Measurements from ENCODE around the gene HCAR2. TPM values are rescaled to one million over a fixed set of nuclear protein-coding genes. Genes with fewer than 3 reads are reported as not detected.

HCAR2 gene
- total and polyA plus RNA-seq, 2 of the 13 experiments (the other 11 are each of a cell fraction or from before 2014, with no cell fraction given): 0.09 to 5.6 TPM

GRCh38 chr12:122738571-122738970 is 35.4 kb upstream of the HCAR2 start:
- no TSS peak for BruUV-seq (replicated peaks)
- CTCF ChIA-PET (ENCODE audit: low intra/inter-chr PET ratio, low total read pairs): no interaction called here
- H4K20me1 ChIP-seq (ENCODE audit: insufficient read depth, low read length): no peaks in the 10 kb centered on the region
- no peak for FAIRE-seq
- H2AFZ ChIP-seq (ENCODE audit: low read length): no peak overlapping the region
- POLR2A ChIA-PET: no interaction called here
- no peaks in the 10 kb centered on the region for H3K36me3 ChIP-seq (replicated peaks in 1 of 2; ENCODE audit: control insufficient read depth in 1 of 2, insufficient read depth in 2 of 2, low read length in 2 of 2)
- ATAC-seq: no peak
- H3K4me3 ChIP-seq (replicated peaks in 1 of 3; ENCODE audit: insufficient read depth in 1 of 3, low read depth in 2 of 3, low read length in 3 of 3): no peak overlapping the region
- H3K27ac ChIP-seq (ENCODE audit: extremely low read length, insufficient read depth, low read length): no peak overlapping the region
- no peak overlapping the region for H3K9ac ChIP-seq (ENCODE audit: insufficient read depth, low read depth, low read length)
- in situ Hi-C loops (cut with HindIII; ENCODE audit: extremely low pct_ligation_motif_present, low pct_unique_long_range_greater_than_20kb) (no loop called here), intact Hi-C loops (cut with micrococcal nuclease; ENCODE audit: unreplicated experiment) (no loop called here)
- H3K79me2 ChIP-seq (ENCODE audit: insufficient read depth, low read length): no peaks in the 10 kb centered on the region
- no peaks in the 10 kb centered on the region for H3K9me3 ChIP-seq (ENCODE audit: low read length)
- TF ChIP-seq GMEB1 (CRISPR knock-in tag; IDR thresholded peaks at IDR 0.05; ENCODE audit: borderline replicate concordance) (no peak), ZNF501 (CRISPR knock-in tag; IDR thresholded peaks at IDR 0.05) (no peak), ZBTB3 (CRISPR knock-in tag; IDR thresholded peaks at IDR 0.05; ENCODE audit: borderline replicate concordance, low read depth) (no peak), SKI (IDR thresholded peaks at IDR 0.05; ENCODE audit: partially characterized antibody) (no peak), DMAP1 (CRISPR knock-in tag; IDR thresholded peaks at IDR 0.05) (no peak), ZNF333 (CRISPR knock-in tag; IDR thresholded peaks at IDR 0.05; ENCODE audit: borderline replicate concordance) (no peak), ZNF143 (CRISPR knock-in tag; IDR thresholded peaks at IDR 0.05) (no peak), YEATS4 (CRISPR knock-in tag; IDR thresholded peaks at IDR 0.05; ENCODE audit: borderline replicate concordance) (no peak), HOXA9 (CRISPR knock-in tag; IDR thresholded peaks at IDR 0.05; ENCODE audit: borderline replicate concordance) (no peak), KDM1A (CRISPR knock-in tag; IDR thresholded peaks at IDR 0.05) (no peak), ZNF3 (CRISPR knock-in tag; IDR thresholded peaks at IDR 0.05) (no peak), GABPA (IDR thresholded peaks at IDR 0.05; ENCODE audit: low read depth, low read length) (no peak), GABPA (CRISPR knock-in tag; IDR thresholded peaks at IDR 0.05; ENCODE audit: low read depth) (no peak), TAF1 (CRISPR knock-in tag; IDR thresholded peaks at IDR 0.05) (no peak), SRF (IDR thresholded peaks at IDR 0.05; ENCODE audit: low read depth, low read length) (no peak), KDM2A (CRISPR knock-in tag; IDR thresholded peaks at IDR 0.05; ENCODE audit: borderline replicate concordance, low read depth) (no peak), ZNF740 (CRISPR knock-in tag; IDR thresholded peaks at IDR 0.05) (no peak), KMT2A (CRISPR knock-in tag; IDR thresholded peaks at IDR 0.05) (no peak), ATF7-NPFF (CRISPR knock-in tag; IDR thresholded peaks at IDR 0.05; ENCODE audit: low read depth) (no peak), PRDM4 (CRISPR knock-in tag; IDR thresholded peaks at IDR 0.05; ENCODE audit: borderline replicate concordance) (no peak), CTCF (CRISPR knock-in tag; IDR thresholded peaks at IDR 0.05) (no peak)
- no peak for DNase-seq (ENCODE audit: low spot score)
- no peaks in the 10 kb centered on the region; a peak in 2 of 5 replicates for H3K27me3 ChIP-seq (ENCODE audit: control insufficient read depth in 1 of 2, insufficient read depth in 2 of 2, low read length in 2 of 2)
- whole genome bisulfite sequencing (ENCODE audit: low lambda C conversion rate): 39% methylated on average over 7 of the region's 7 CpGs
- H3K4me1 ChIP-seq (ENCODE audit: insufficient read depth, low read length): peaks cover 28% of the 10 kb centered on the region
- no peak overlapping the region for H3K4me2 ChIP-seq (ENCODE audit: low read depth, low read length)
